Sigmoid colon (tissue), 4 donors: ENCODE data around the gene EMP2.

ENCODE experiments used
- EP300 ChIP-seq, 4 donors: sonication (generic); formaldehyde crosslinking; IDR thresholded peaks; one replicate each; pipeline ENCODE4 v1.6.1; 2017; ENCODE audit warnings: antibody characterized with exemption in 4 of 4
- POLR2A ChIP-seq, 2 donors: fragments of 450-650 bp; IDR thresholded peaks; one replicate each; pipeline ENCODE4 v1.6.1; 2016; ENCODE audit warnings: antibody characterized with exemption in 2 of 2, mild to moderate bottlenecking in 2 of 2, moderate library complexity in 2 of 2
- POLR2AphosphoS5 ChIP-seq, 4 donors: sonication (generic); formaldehyde crosslinking; IDR thresholded peaks; one replicate each; pipeline ENCODE4 v1.6.1; 2017; ENCODE audit warnings: antibody characterized with exemption in 4 of 4
- TF ChIP-seq, protein P1 (sequence below), 4 experiments: fragments of 450-650 bp in 3 of 4; fragments of 200-600 bp in 1 of 4; IDR thresholded peaks; one replicate each; pipeline ENCODE4 v1.5.1; 2016 to 2019; ENCODE audit warnings: antibody characterized with exemption in 4 of 4, mild to moderate bottlenecking in 3 of 4, moderate library complexity in 2 of 4

DNA sequence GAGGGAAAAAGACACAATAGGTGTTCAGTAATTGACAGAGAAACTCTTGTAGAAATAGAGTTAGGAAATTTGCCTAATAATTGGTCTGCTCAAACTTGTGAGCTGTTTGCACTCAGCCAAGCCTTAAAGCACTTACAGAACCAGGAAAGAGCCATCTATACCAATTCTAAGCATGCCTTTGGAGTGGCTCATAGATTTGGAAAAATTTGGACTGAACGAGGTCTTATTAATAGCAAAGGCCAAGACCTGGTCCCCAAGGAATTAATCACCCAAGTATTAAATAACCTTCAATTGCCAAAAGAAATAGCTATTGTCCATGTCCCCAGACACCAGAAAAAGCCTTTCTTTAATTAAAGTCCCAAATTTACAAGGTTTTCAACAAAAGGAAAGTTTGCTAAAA, 90.3 kb downstream of the EMP2 start:
- no peak for TF ChIP-seq POLR2A (IDR thresholded peaks at IDR 0.05)
- TF ChIP-seq, protein P1, sequence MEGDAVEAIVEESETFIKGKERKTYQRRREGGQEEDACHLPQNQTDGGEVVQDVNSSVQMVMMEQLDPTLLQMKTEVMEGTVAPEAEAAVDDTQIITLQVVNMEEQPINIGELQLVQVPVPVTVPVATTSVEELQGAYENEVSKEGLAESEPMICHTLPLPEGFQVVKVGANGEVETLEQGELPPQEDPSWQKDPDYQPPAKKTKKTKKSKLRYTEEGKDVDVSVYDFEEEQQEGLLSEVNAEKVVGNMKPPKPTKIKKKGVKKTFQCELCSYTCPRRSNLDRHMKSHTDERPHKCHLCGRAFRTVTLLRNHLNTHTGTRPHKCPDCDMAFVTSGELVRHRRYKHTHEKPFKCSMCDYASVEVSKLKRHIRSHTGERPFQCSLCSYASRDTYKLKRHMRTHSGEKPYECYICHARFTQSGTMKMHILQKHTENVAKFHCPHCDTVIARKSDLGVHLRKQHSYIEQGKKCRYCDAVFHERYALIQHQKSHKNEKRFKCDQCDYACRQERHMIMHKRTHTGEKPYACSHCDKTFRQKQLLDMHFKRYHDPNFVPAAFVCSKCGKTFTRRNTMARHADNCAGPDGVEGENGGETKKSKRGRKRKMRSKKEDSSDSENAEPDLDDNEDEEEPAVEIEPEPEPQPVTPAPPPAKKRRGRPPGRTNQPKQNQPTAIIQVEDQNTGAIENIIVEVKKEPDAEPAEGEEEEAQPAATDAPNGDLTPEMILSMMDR (IDR thresholded peaks at IDR 0.05): no peak
- no peak for TF ChIP-seq EP300 (IDR thresholded peaks at IDR 0.05)
- TF ChIP-seq POLR2AphosphoS5 (IDR thresholded peaks at IDR 0.05): no peak
